IMR-90 (cell line): ENCODE measurements around the gene ZNF155. TPM values are rescaled to one million over a fixed set of nuclear protein-coding genes. Genes with fewer than 3 reads are reported as not detected.

Source experiments
- ATAC-seq: fragments of 200-7000 bp; cut with Tn5 transposase; 2 replicates; pipeline ENCODE4 v1.9.1; 2020; ENCODE audit warnings: low read depth, mild to moderate bottlenecking, moderate library complexity
- BruUV-seq: library from RNA; stranded (reverse); fragments of 400-500 nt; replicated peaks from 2 replicates; lab custom pipeline; 2021; lab: Mats Ljungman, UMichigan
- CTCF ChIA-PET: fragments of 300-600 bp; formaldehyde crosslinking; extraction: SDS; loops from one replicate; lab custom pipeline; 2021; ENCODE audit warnings: antibody characterized with exemption; lab: Yijun Ruan, JAX
- POLR2A ChIA-PET: fragments of 300-600 bp; sonication (Branson Sonifier 250); formaldehyde crosslinking; loops from one replicate; lab custom pipeline; 2022; ENCODE audit warnings: antibody characterized with exemption; ENCODE audit not compliant: unreplicated experiment; lab: Charles Lee
- DNase-seq: peaks from one replicate; pipeline ENCODE4 v3.0.0; 2013
- H2AFZ ChIP-seq: replicated peaks from 2 replicates; pipeline ENCODE3; 2013; ENCODE audit warnings: low read length, mild to moderate bottlenecking; ENCODE audit not compliant: poor library complexity
- H2AK5ac ChIP-seq: 2 replicates; pipeline ENCODE4 v1.6.1; 2013; ENCODE audit warnings: low read depth, low read length, inconsistent platforms
- H2AK9ac ChIP-seq: replicated peaks from 2 replicates; pipeline ENCODE3; 2013; ENCODE audit warnings: mild to moderate bottlenecking, low read depth, low read length, moderate library complexity; ENCODE audit not compliant: poor library complexity
- H2BK120ac ChIP-seq: 2 replicates; pipeline ENCODE4 v1.6.1; 2013; ENCODE audit warnings: low read depth, low read length, inconsistent platforms
- H2BK15ac ChIP-seq: 3 replicates; pipeline ENCODE4 v1.6.1; 2013; ENCODE audit warnings: low read depth, low read length, inconsistent platforms
- H2BK20ac ChIP-seq: 2 replicates; pipeline ENCODE4 v1.6.1; 2013; ENCODE audit warnings: low read depth, mild to moderate bottlenecking, inconsistent platforms, low read length, moderate library complexity
- H2BK5ac ChIP-seq: 2 replicates; pipeline ENCODE4 v1.6.1; 2013; ENCODE audit warnings: mild to moderate bottlenecking, low read depth, low read length, inconsistent platforms; ENCODE audit not compliant: poor library complexity, severe bottlenecking
- H3K14ac ChIP-seq: replicated peaks from 2 replicates; pipeline ENCODE4 v1.6.1; 2013; ENCODE audit warnings: low read depth, low read length, inconsistent platforms
- H3K18ac ChIP-seq: 2 replicates; pipeline ENCODE4 v1.6.1; 2013; ENCODE audit warnings: low read depth, low read length, control low read depth
- H3K23ac ChIP-seq: 2 replicates; pipeline ENCODE4 v1.6.1; 2013; ENCODE audit warnings: low read depth, low read length, inconsistent platforms
- H3K27ac ChIP-seq: 2 replicates; pipeline ENCODE4 v1.5.1; 2013; ENCODE audit warnings: mild to moderate bottlenecking, control low read depth, low read length; ENCODE audit not compliant: insufficient read depth
- H3K27me3 ChIP-seq: 2 replicates; pipeline ENCODE4 v1.6.1; 2013; ENCODE audit warnings: low read length; ENCODE audit not compliant: control insufficient read depth, insufficient read depth
- H3K36me3 ChIP-seq: 2 replicates; pipeline ENCODE4 v1.6.1; 2013; ENCODE audit warnings: low read length, mixed read lengths; ENCODE audit not compliant: control insufficient read depth, insufficient read depth
- H3K4ac ChIP-seq: 2 replicates; pipeline ENCODE4 v1.6.1; 2013; ENCODE audit warnings: low read depth, low read length, inconsistent platforms
- H3K4me1 ChIP-seq: 2 replicates; pipeline ENCODE4 v1.6.1; 2013; ENCODE audit warnings: low read length, mixed read lengths; ENCODE audit not compliant: control insufficient read depth, insufficient read depth
- H3K4me2 ChIP-seq: 2 replicates; pipeline ENCODE4 v1.6.1; 2013; ENCODE audit warnings: low read depth, mild to moderate bottlenecking, control low read depth, low read length, moderate library complexity
- H3K4me3 ChIP-seq: 2 replicates; pipeline ENCODE4 v1.5.1; 2013; ENCODE audit warnings: low read depth, mild to moderate bottlenecking, control low read depth, low read length, moderate library complexity; ENCODE audit not compliant: insufficient read depth
- H3K56ac ChIP-seq: 2 replicates; pipeline ENCODE4 v1.6.1; 2013; ENCODE audit warnings: low read length, inconsistent platforms; ENCODE audit not compliant: insufficient read depth; ENCODE audit errors: extremely low read depth
- H3K79me1 ChIP-seq, 2 experiments: 2 replicates each; pipeline ENCODE4 v1.6.1; 2013; ENCODE audit warnings: low read length in 2 of 2, inconsistent platforms in 1 of 2, low read depth in 1 of 2
- H3K9ac ChIP-seq: 2 replicates; pipeline ENCODE4 v1.6.1; 2013; ENCODE audit warnings: low read depth, low read length, control low read depth
- H3K9me1 ChIP-seq: 2 replicates; pipeline ENCODE4 v1.6.1; 2013; ENCODE audit warnings: low read length, inconsistent platforms; ENCODE audit not compliant: insufficient read depth
- H3K9me3 ChIP-seq: 2 replicates; pipeline ENCODE4 v1.6.1; 2013; ENCODE audit warnings: low read length; ENCODE audit not compliant: control insufficient read depth, insufficient read depth
- H4K20me1 ChIP-seq: 2 replicates; pipeline ENCODE4 v1.6.1; 2013; ENCODE audit warnings: low read length, inconsistent platforms; ENCODE audit not compliant: insufficient read depth
- H4K5ac ChIP-seq: 2 replicates; pipeline ENCODE4 v1.6.1; 2013; ENCODE audit warnings: mild to moderate bottlenecking, low read depth, low read length, control low read depth
- H4K8ac ChIP-seq, 2 experiments: 2 replicates each; pipeline ENCODE4 v1.6.1; 2013; ENCODE audit warnings: low read depth in 2 of 2, low read length in 2 of 2, control low read depth in 1 of 2, inconsistent platforms in 1 of 2
- H4K91ac ChIP-seq: 2 replicates; pipeline ENCODE4 v1.6.1; 2013; ENCODE audit warnings: low read depth, low read length, inconsistent platforms; ENCODE audit not compliant: insufficient read depth
- CEBPB ChIP-seq: IDR thresholded peaks from 2 replicates; pipeline ENCODE4 v1.6.1; 2012; ENCODE audit warnings: low read depth, low read length, improper control_type of control experiment
- CHD1 ChIP-seq: IDR thresholded peaks from 2 replicates; pipeline ENCODE4 v1.6.1; 2012; ENCODE audit warnings: low read depth, low read length, improper control_type of control experiment
- CTCF ChIP-seq: conservative IDR thresholded peaks from 2 replicates; pipeline ENCODE4 v1.5.1; 2012; ENCODE audit warnings: mild to moderate bottlenecking, low read depth, low read length, improper control_type of control experiment
- FOS ChIP-seq: fragments of 150-350 bp; IDR thresholded peaks from 2 replicates; pipeline ENCODE4 v1.6.1; 2016; ENCODE audit warnings: low read depth, low read length
- RCOR1 ChIP-seq: IDR thresholded peaks from 2 replicates; pipeline ENCODE4 v1.6.1; 2012; ENCODE audit warnings: mild to moderate bottlenecking, low read length, improper control_type of control experiment; ENCODE audit not compliant: insufficient replicate concordance
- RFX5 ChIP-seq: IDR thresholded peaks from 2 replicates; pipeline ENCODE4 v1.8.0; 2012; ENCODE audit warnings: low read depth, mild to moderate bottlenecking, low read length, moderate library complexity
- USF2 ChIP-seq: fragments of 150-350 bp; IDR thresholded peaks from 2 replicates; pipeline ENCODE4 v1.6.1; 2017; ENCODE audit warnings: mild to moderate bottlenecking, antibody characterized with exemption, low read length, low read depth
- WGBS, 2 experiments: methylation state at CpG; one replicate each; pipeline versions ENCODE4 v1.1.5 to v1.1.7; 2013; ENCODE audit warnings: missing lambda C conversion rate in 2 of 2; ENCODE audit not compliant: insufficient read length in 1 of 2; ENCODE audit errors: extremely low coverage in 2 of 2; 5-methylcytosine and 5-hydroxymethylcytosine counted together
- dilution Hi-C: fragments of 300-500 bp; cut with HindIII; formaldehyde crosslinking; loops from one replicate; pipeline ENCODE4 v1.14.3; 2018; ENCODE audit warnings: low sequenced_read_pairs; ENCODE audit not compliant: unreplicated experiment
- in situ Hi-C: fragments of 300-500 bp; cut with MboI; formaldehyde crosslinking; loops from 3 replicates; pipeline ENCODE4 v1.14.3; 2019; ENCODE audit warnings: low sequenced_read_pairs, inconsistent platforms, mixed read lengths
- intact Hi-C: fragments of 100-400 bp; cut with micrococcal nuclease; formaldehyde crosslinking; loops from 2 replicates; pipeline ENCODE4 v1.10.0; 2022
- polyA plus RNA-seq, 3 experiments: library from polyadenylated mRNA; depleted of rRNA; stranded (reverse); fragments of >200 nt; gene quantifications; 2 replicates each; pipeline ENCODE4 v1.2.3, GENCODE V29; 2012; ENCODE audit warnings: low replicate concordance in 1 of 3
- total RNA-seq: library from RNA; depleted of rRNA; stranded (reverse); fragments of >200 nt; gene quantifications from 2 replicates; pipeline ENCODE4 v1.2.3, GENCODE V29; 2012

Gene ZNF155
- total and polyA plus RNA-seq, 2 of the 4 experiments (the other 2 are of a cell fraction), result 3.5 to 9.0 TPM

GRCh38 chr19:43956827-43957226, 27.2 kb upstream of the ZNF155 start (continued):
- TF ChIP-seq CTCF, result no peak

GRCh38 chr19:43957891-43958290, 26.1 kb upstream of the ZNF155 start:
- intact Hi-C loops, result no loop called here
- Histone ChIP-seq H3K27me3 (no peaks in the 10 kb centered on the region), H3K18ac (no peak overlapping the region), H3K56ac (no peak overlapping the region), H2AFZ (no peak overlapping the region), H4K20me1 (no peaks in the 10 kb centered on the region), H4K91ac (no peak overlapping the region), H3K4me3 (no peak overlapping the region), H4K8ac (no peak overlapping the region), H4K5ac (no peak overlapping the region), H3K9me1 (no peaks in the 10 kb centered on the region), H2BK20ac (no peak overlapping the region), H2BK120ac (no peak overlapping the region), H2AK5ac (no peak overlapping the region), H2BK5ac (no peak overlapping the region), H2AK9ac (no peak overlapping the region), H3K36me3 (peaks cover 12% of the 10 kb centered on the region), H3K9me3 (peaks cover 32% of the 10 kb centered on the region), H3K4me1 (peaks cover 2% of the 10 kb centered on the region; the same call in 1 of the 2 replicates), H3K23ac (no peak overlapping the region), H3K4me2 (no peak overlapping the region), H3K27ac (peak overlapping the region; percentile 24; the same call in 1 of the 2 replicates), H3K79me1 (peaks cover 8 to 21% of the 10 kb centered on the region in 2 experiments; a peak in 1 of 4 replicates), H2BK15ac (no peak overlapping the region), H3K4ac (no peak overlapping the region), H3K14ac (no peak overlapping the region), H3K9ac (no peak overlapping the region)
- ChIA-PET CTCF (no interaction called here), POLR2A (no interaction called here)
- DNase-seq (peak; percentile 89), ATAC-seq (peak; percentile 84)
- dilution Hi-C loops, result no loop called here
- no TSS peak for BruUV-seq
- no CpG with 5 or more reads among the region's 3 CpGs for WGBS, 2 experiments
- no peak for TF ChIP-seq USF2
- TF ChIP-seq RFX5, result no peak
- TF ChIP-seq RCOR1, result no peak
- no peak for TF ChIP-seq CHD1
- TF ChIP-seq CTCF, result no peak
- peak; percentile 98 for TF ChIP-seq CEBPB
- no peak for TF ChIP-seq FOS
- in situ Hi-C loops, result no loop called here
